Nephron (organoid): ENCODE data around the gene GALNT2.

Experiments used
- H3K27ac Mint-ChIP-seq, 3 experiments: 2 replicates each; pipeline ENCODE4 v1.8.0; 2020; ENCODE audit warnings: mixed read lengths in 3 of 3, mild to moderate bottlenecking in 2 of 3, moderate library complexity in 1 of 3
- H3K27me3 Mint-ChIP-seq: 2 replicates; pipeline ENCODE4 v1.8.0; 2021; ENCODE audit warnings: low read depth, mild to moderate bottlenecking, moderate library complexity, mixed read lengths
- H3K36me3 Mint-ChIP-seq: 2 replicates; pipeline ENCODE4 v1.8.0; 2020; ENCODE audit warnings: low read depth, mixed read lengths
- H3K4me1 Mint-ChIP-seq: 2 replicates; pipeline ENCODE4 v1.8.0; 2020; ENCODE audit warnings: mixed read lengths
- H3K4me3 Mint-ChIP-seq, 3 experiments: 2 replicates each; pipeline ENCODE4 v1.8.0; 2020; ENCODE audit warnings: mild to moderate bottlenecking in 3 of 3, mixed read lengths in 3 of 3, moderate library complexity in 2 of 3
- H3K9me3 Mint-ChIP-seq: 2 replicates; pipeline ENCODE4 v1.8.0; 2020; ENCODE audit warnings: mixed read lengths
- TF ChIP-seq, protein P1 (sequence below), 3 experiments: fragments of 200-600 bp; sonication (generic); IDR thresholded peaks; one replicate each; pipeline ENCODE4 v1.5.0; 2021; ENCODE audit warnings: antibody characterized with exemption in 3 of 3; ENCODE audit not compliant: unreplicated experiment in 3 of 3

Gene GALNT2

DNA sequence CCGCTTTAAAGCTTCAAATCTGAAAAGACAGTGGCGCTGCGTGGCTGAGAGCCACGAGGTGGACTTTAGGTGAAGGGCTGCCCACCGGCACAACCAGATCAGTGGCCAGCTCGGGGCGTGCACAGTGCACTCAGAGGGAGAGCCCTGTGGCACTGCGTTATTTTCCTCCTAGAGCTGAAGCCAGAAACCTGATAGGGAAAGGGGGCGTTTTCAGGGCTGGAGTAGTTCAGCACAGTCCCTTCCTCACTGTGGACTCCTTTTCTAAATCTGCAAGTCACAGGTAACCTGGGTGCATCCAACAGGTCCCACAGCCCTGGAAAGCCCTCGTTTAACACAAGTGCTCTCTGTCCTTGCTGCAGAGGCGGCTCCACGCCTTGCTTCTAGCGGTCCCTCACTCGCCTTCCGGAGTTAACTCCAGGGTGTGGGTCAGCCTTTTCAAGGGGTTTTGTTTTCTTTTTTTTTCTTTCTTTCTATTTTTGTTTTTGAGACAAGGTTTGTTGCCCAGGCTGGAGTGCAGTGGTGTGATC, 81.2 kb downstream of the GALNT2 start:
- Mint-ChIP-seq H3K27me3 (peaks cover 3% of the 10 kb centered on the region), H3K4me1 (peaks cover 86% of the 10 kb centered on the region), H3K36me3 (no peaks in the 10 kb centered on the region), H3K27ac (peak overlapping the region; percentile 58 to 77 (median 74)), H3K4me3 (no peak overlapping the region), H3K9me3 (no peaks in the 10 kb centered on the region)
- TF ChIP-seq, protein P1, sequence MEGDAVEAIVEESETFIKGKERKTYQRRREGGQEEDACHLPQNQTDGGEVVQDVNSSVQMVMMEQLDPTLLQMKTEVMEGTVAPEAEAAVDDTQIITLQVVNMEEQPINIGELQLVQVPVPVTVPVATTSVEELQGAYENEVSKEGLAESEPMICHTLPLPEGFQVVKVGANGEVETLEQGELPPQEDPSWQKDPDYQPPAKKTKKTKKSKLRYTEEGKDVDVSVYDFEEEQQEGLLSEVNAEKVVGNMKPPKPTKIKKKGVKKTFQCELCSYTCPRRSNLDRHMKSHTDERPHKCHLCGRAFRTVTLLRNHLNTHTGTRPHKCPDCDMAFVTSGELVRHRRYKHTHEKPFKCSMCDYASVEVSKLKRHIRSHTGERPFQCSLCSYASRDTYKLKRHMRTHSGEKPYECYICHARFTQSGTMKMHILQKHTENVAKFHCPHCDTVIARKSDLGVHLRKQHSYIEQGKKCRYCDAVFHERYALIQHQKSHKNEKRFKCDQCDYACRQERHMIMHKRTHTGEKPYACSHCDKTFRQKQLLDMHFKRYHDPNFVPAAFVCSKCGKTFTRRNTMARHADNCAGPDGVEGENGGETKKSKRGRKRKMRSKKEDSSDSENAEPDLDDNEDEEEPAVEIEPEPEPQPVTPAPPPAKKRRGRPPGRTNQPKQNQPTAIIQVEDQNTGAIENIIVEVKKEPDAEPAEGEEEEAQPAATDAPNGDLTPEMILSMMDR (IDR thresholded peaks at IDR 0.05; ENCODE audit: unreplicated experiment in 3 of 3): no peak

DNA sequence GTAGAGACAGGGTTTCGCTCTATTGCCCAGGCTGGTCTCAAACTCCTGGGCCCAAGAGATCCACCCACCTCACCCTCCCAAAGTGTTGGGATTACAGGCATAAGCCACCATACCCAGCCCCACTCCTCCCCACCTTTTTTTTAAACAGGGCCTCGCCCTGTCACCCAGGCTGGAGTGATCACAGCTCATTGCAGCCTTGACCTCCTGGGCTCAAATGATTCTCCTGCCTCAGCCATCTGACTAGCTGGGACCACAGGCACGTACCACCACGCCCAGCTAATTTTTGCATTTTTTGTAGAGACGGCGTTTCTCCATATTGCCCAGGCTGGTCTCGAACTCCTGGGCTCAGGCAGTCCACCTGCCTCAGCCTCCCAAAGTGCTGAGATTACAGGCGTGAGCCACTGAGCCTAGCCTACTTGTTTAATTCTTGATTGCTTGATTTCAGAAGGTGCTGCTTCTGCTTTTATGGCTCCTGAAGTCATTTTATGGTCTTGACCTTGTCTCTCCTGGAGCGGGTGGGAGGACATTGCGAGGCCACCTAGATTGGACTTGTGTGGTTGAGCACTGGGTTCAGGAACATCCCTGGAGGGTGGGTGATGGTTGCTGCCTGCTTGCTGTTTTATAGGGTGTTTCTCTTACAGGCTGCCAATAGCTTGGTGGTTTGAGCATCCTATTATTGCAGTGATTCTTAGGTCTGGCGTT, 81.9 kb downstream of the GALNT2 start:
- Mint-ChIP-seq H3K27ac (peak overlapping the region; percentile 26 to 67 (median 55)), H3K4me3 (no peak overlapping the region), H3K9me3 (no peaks in the 10 kb centered on the region), H3K27me3 (peaks cover 3% of the 10 kb centered on the region), H3K4me1 (peaks cover 88% of the 10 kb centered on the region), H3K36me3 (no peaks in the 10 kb centered on the region)
- TF ChIP-seq, protein P1 (IDR thresholded peaks at IDR 0.05; ENCODE audit: unreplicated experiment in 3 of 3): no peak

GRCh38 chr1:230149751-230150584, 82.9 kb downstream of the GALNT2 start:
- Mint-ChIP-seq H3K4me3 (no peak overlapping the region), H3K4me1 (peaks cover 85% of the 10 kb centered on the region), H3K27ac (peak overlapping the region; percentile 67 to 77 (median 67))

DNA sequence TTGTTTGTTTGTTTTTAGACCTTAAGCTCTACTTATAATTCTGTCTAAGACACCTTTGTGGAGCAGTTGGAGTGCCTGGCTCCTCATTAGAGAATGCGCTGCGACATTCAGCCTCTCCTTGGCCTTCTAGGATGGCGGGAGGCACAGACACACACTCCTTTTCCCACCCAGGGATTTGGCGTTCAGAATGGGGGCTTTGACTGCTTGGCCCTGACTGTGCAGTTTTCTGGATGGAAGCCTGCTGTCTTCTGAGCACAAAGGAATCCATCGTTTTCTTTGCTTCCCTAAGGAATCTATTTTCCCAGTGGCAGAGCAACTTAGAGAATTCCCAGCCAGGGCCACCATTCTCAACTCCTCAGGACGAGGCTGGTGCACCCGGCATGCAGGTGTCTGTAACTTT, 83.6 kb downstream of the GALNT2 start:
- no peak overlapping the region for H3K4me3 Mint-ChIP-seq
- no peaks in the 10 kb centered on the region for H3K36me3 Mint-ChIP-seq
- TF ChIP-seq, protein P1 (IDR thresholded peaks at IDR 0.05; ENCODE audit: unreplicated experiment in 3 of 3): no peak
- H3K27me3 Mint-ChIP-seq: peaks cover 8% of the 10 kb centered on the region
- peaks cover 84% of the 10 kb centered on the region for H3K4me1 Mint-ChIP-seq
- H3K9me3 Mint-ChIP-seq: no peaks in the 10 kb centered on the region
- peak overlapping the region; percentile 67 to 77 (median 67) for H3K27ac Mint-ChIP-seq

More at GRCh38 chr1:230149751-230150584, 82.9 kb downstream of the GALNT2 start:
- TF ChIP-seq, protein P1 (IDR thresholded peaks at IDR 0.05; ENCODE audit: unreplicated experiment in 3 of 3): no peak
- H3K27me3 Mint-ChIP-seq: peaks cover 3% of the 10 kb centered on the region
- no peaks in the 10 kb centered on the region for H3K9me3 Mint-ChIP-seq
- no peaks in the 10 kb centered on the region for H3K36me3 Mint-ChIP-seq

DNA sequence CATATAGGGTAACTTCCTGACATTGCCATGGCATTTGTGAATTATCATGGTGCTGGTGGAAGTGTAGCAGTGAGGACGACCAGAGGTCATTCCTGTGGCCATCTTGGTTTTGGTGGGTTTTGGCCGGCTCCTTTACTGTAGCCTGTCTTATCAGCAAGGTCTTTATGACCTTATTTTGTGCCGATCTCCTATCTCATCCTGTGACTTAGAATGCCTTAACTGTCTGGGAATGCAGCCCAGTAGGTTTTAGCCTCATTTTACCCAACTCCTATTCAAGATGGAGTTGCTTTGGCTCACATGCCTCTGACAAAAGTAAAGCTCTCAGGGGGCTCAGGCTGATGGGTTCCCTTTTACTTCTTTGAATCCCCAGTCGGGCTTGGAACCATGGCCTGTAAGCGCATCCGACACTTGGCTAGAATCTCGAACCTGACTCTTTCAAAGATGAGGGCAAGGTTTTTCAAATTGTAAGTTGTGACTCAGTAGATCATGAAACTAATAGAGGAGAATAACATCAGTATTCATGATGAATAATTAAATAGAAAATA, 85.0 kb downstream of the GALNT2 start:
- Mint-ChIP-seq H3K27me3 (peaks cover 8% of the 10 kb centered on the region), H3K4me1 (peaks cover 84% of the 10 kb centered on the region), H3K27ac (peak overlapping the region in 2 of 3 experiments; percentile 55 to 91), H3K9me3 (no peaks in the 10 kb centered on the region), H3K4me3 (no peak overlapping the region), H3K36me3 (peaks cover 4% of the 10 kb centered on the region)
- TF ChIP-seq, protein P1 (IDR thresholded peaks at IDR 0.05; ENCODE audit: unreplicated experiment in 3 of 3): no peak
